ENCODE results near the gene COL18A1.

The COL18A1 gene

GRCh38 chr21:45409466-45410150, 4.6 kb downstream of the COL18A1 start:
- no peak overlapping the region for H3K4me3 ChIP-seq (ENCODE audit: low read depth, low read length)
- no peak for TF ChIP-seq POLR2A (IDR thresholded peaks at IDR 0.05; ENCODE audit: extremely low read depth, insufficient read length)
- no peak for TF ChIP-seq MYC (IDR thresholded peaks at IDR 0.05; ENCODE audit: low read depth, low read length)
- no peak for TF ChIP-seq CTCF (IDR thresholded peaks at IDR 0.05; ENCODE audit: low read depth, low read length)
- no peak for TF ChIP-seq MAX (IDR thresholded peaks at IDR 0.05; ENCODE audit: low read depth, low read length)
- DNase-seq (ENCODE audit: low read depth) = no peak

- TF ChIP-seq CTCF (IDR thresholded peaks at IDR 0.05; ENCODE audit: low read depth, low read length) (no peak), MAX (IDR thresholded peaks at IDR 0.05; ENCODE audit: low read depth, low read length) (no peak), MYC (IDR thresholded peaks at IDR 0.05; ENCODE audit: low read depth, low read length) (no peak), POLR2A (IDR thresholded peaks at IDR 0.05; ENCODE audit: extremely low read depth, insufficient read length) (no peak)
- H3K4me3 ChIP-seq (ENCODE audit: low read depth, low read length) = no peak overlapping the region
- no peak for DNase-seq (ENCODE audit: low read depth)
Measured at GRCh38 chr21:45410151-45410864, 5.3 kb downstream of the COL18A1 start.

- H3K4me3 ChIP-seq (ENCODE audit: low read depth, low read length) = no peak overlapping the region
- DNase-seq (ENCODE audit: low read depth) = no peak
- TF ChIP-seq POLR2A (IDR thresholded peaks at IDR 0.05; ENCODE audit: extremely low read depth, insufficient read length) (no peak), CTCF (IDR thresholded peaks at IDR 0.05; ENCODE audit: low read depth, low read length) (no peak), MAX (IDR thresholded peaks at IDR 0.05; ENCODE audit: low read depth, low read length) (no peak), MYC (IDR thresholded peaks at IDR 0.05; ENCODE audit: low read depth, low read length) (no peak)
Measured at GRCh38 chr21:45410865-45411809, 6.2 kb downstream of the COL18A1 start.

- no peak for DNase-seq (ENCODE audit: low read depth)
- H3K4me3 ChIP-seq (ENCODE audit: low read depth, low read length) = no peak overlapping the region
- TF ChIP-seq MYC (IDR thresholded peaks at IDR 0.05; ENCODE audit: low read depth, low read length) (no peak), MAX (IDR thresholded peaks at IDR 0.05; ENCODE audit: low read depth, low read length) (no peak), POLR2A (IDR thresholded peaks at IDR 0.05; ENCODE audit: extremely low read depth, insufficient read length) (no peak), CTCF (IDR thresholded peaks at IDR 0.05; ENCODE audit: low read depth, low read length) (no peak)
Measured at GRCh38 chr21:45411810-45412206, 6.8 kb downstream of the COL18A1 start.

GRCh38 chr21:45412491-45412890, 7.5 kb downstream of the COL18A1 start:
- no peak for DNase-seq (ENCODE audit: low read depth)
- H3K4me3 ChIP-seq (ENCODE audit: low read depth, low read length) = no peak overlapping the region
- no peak for TF ChIP-seq POLR2A (IDR thresholded peaks at IDR 0.05; ENCODE audit: extremely low read depth, insufficient read length)
- no peak for TF ChIP-seq MAX (IDR thresholded peaks at IDR 0.05; ENCODE audit: low read depth, low read length)
- no peak for TF ChIP-seq CTCF (IDR thresholded peaks at IDR 0.05; ENCODE audit: low read depth, low read length)
- no peak for TF ChIP-seq MYC (IDR thresholded peaks at IDR 0.05; ENCODE audit: low read depth, low read length)

Measured in NB4 (cell line).